IMR-90 (cell line): ENCODE data around the gene KRI1. TPM values are rescaled to one million over a fixed set of nuclear protein-coding genes. Genes with fewer than 3 reads are reported as not detected.

ENCODE experiments used
- ATAC-seq: fragments of 200-7000 bp; cut with Tn5 transposase; 2 replicates; pipeline ENCODE4 v1.9.1; 2020; ENCODE audit warnings: low read depth, mild to moderate bottlenecking, moderate library complexity
- BruUV-seq: library from RNA; stranded (reverse); fragments of 400-500 nt; replicated peaks from 2 replicates; lab custom pipeline; 2021; lab: Mats Ljungman, UMichigan
- CTCF ChIA-PET: fragments of 300-600 bp; formaldehyde crosslinking; extraction: SDS; loops from one replicate; lab custom pipeline; 2021; ENCODE audit warnings: antibody characterized with exemption; lab: Yijun Ruan, JAX
- POLR2A ChIA-PET: fragments of 300-600 bp; sonication (Branson Sonifier 250); formaldehyde crosslinking; loops from one replicate; lab custom pipeline; 2022; ENCODE audit warnings: antibody characterized with exemption; ENCODE audit not compliant: unreplicated experiment; lab: Charles Lee
- DNase-seq: peaks from one replicate; pipeline ENCODE4 v3.0.0; 2013
- H2AFZ ChIP-seq: replicated peaks from 2 replicates; pipeline ENCODE3; 2013; ENCODE audit warnings: low read length, mild to moderate bottlenecking; ENCODE audit not compliant: poor library complexity
- H2AK5ac ChIP-seq: 2 replicates; pipeline ENCODE4 v1.6.1; 2013; ENCODE audit warnings: low read depth, low read length, inconsistent platforms
- H2AK9ac ChIP-seq: replicated peaks from 2 replicates; pipeline ENCODE3; 2013; ENCODE audit warnings: mild to moderate bottlenecking, low read depth, low read length, moderate library complexity; ENCODE audit not compliant: poor library complexity
- H2BK120ac ChIP-seq: 2 replicates; pipeline ENCODE4 v1.6.1; 2013; ENCODE audit warnings: low read depth, low read length, inconsistent platforms
- H2BK15ac ChIP-seq: 3 replicates; pipeline ENCODE4 v1.6.1; 2013; ENCODE audit warnings: low read depth, low read length, inconsistent platforms
- H2BK20ac ChIP-seq: 2 replicates; pipeline ENCODE4 v1.6.1; 2013; ENCODE audit warnings: low read depth, mild to moderate bottlenecking, inconsistent platforms, low read length, moderate library complexity
- H2BK5ac ChIP-seq: 2 replicates; pipeline ENCODE4 v1.6.1; 2013; ENCODE audit warnings: mild to moderate bottlenecking, low read depth, low read length, inconsistent platforms; ENCODE audit not compliant: poor library complexity, severe bottlenecking
- H3K14ac ChIP-seq: replicated peaks from 2 replicates; pipeline ENCODE4 v1.6.1; 2013; ENCODE audit warnings: low read depth, low read length, inconsistent platforms
- H3K18ac ChIP-seq: 2 replicates; pipeline ENCODE4 v1.6.1; 2013; ENCODE audit warnings: low read depth, low read length, control low read depth
- H3K23ac ChIP-seq: 2 replicates; pipeline ENCODE4 v1.6.1; 2013; ENCODE audit warnings: low read depth, low read length, inconsistent platforms
- H3K27ac ChIP-seq: 2 replicates; pipeline ENCODE4 v1.5.1; 2013; ENCODE audit warnings: mild to moderate bottlenecking, control low read depth, low read length; ENCODE audit not compliant: insufficient read depth
- H3K27me3 ChIP-seq: 2 replicates; pipeline ENCODE4 v1.6.1; 2013; ENCODE audit warnings: low read length; ENCODE audit not compliant: control insufficient read depth, insufficient read depth
- H3K36me3 ChIP-seq: 2 replicates; pipeline ENCODE4 v1.6.1; 2013; ENCODE audit warnings: low read length, mixed read lengths; ENCODE audit not compliant: control insufficient read depth, insufficient read depth
- H3K4ac ChIP-seq: 2 replicates; pipeline ENCODE4 v1.6.1; 2013; ENCODE audit warnings: low read depth, low read length, inconsistent platforms
- H3K4me1 ChIP-seq: 2 replicates; pipeline ENCODE4 v1.6.1; 2013; ENCODE audit warnings: low read length, mixed read lengths; ENCODE audit not compliant: control insufficient read depth, insufficient read depth
- H3K4me2 ChIP-seq: 2 replicates; pipeline ENCODE4 v1.6.1; 2013; ENCODE audit warnings: low read depth, mild to moderate bottlenecking, control low read depth, low read length, moderate library complexity
- H3K4me3 ChIP-seq: 2 replicates; pipeline ENCODE4 v1.5.1; 2013; ENCODE audit warnings: low read depth, mild to moderate bottlenecking, control low read depth, low read length, moderate library complexity; ENCODE audit not compliant: insufficient read depth
- H3K56ac ChIP-seq: 2 replicates; pipeline ENCODE4 v1.6.1; 2013; ENCODE audit warnings: low read length, inconsistent platforms; ENCODE audit not compliant: insufficient read depth; ENCODE audit errors: extremely low read depth
- H3K79me1 ChIP-seq, 2 experiments: 2 replicates each; pipeline ENCODE4 v1.6.1; 2013; ENCODE audit warnings: low read length in 2 of 2, inconsistent platforms in 1 of 2, low read depth in 1 of 2
- H3K9ac ChIP-seq: 2 replicates; pipeline ENCODE4 v1.6.1; 2013; ENCODE audit warnings: low read depth, low read length, control low read depth
- H3K9me1 ChIP-seq: 2 replicates; pipeline ENCODE4 v1.6.1; 2013; ENCODE audit warnings: low read length, inconsistent platforms; ENCODE audit not compliant: insufficient read depth
- H3K9me3 ChIP-seq: 2 replicates; pipeline ENCODE4 v1.6.1; 2013; ENCODE audit warnings: low read length; ENCODE audit not compliant: control insufficient read depth, insufficient read depth
- H4K20me1 ChIP-seq: 2 replicates; pipeline ENCODE4 v1.6.1; 2013; ENCODE audit warnings: low read length, inconsistent platforms; ENCODE audit not compliant: insufficient read depth
- H4K5ac ChIP-seq: 2 replicates; pipeline ENCODE4 v1.6.1; 2013; ENCODE audit warnings: mild to moderate bottlenecking, low read depth, low read length, control low read depth
- H4K8ac ChIP-seq, 2 experiments: 2 replicates each; pipeline ENCODE4 v1.6.1; 2013; ENCODE audit warnings: low read depth in 2 of 2, low read length in 2 of 2, control low read depth in 1 of 2, inconsistent platforms in 1 of 2
- H4K91ac ChIP-seq: 2 replicates; pipeline ENCODE4 v1.6.1; 2013; ENCODE audit warnings: low read depth, low read length, inconsistent platforms; ENCODE audit not compliant: insufficient read depth
- BHLHE40 ChIP-seq: fragments of 150-350 bp; IDR thresholded peaks from 2 replicates; pipeline ENCODE4 v1.6.1; 2016; ENCODE audit warnings: mild to moderate bottlenecking, low read depth, low read length
- CEBPB ChIP-seq: IDR thresholded peaks from 2 replicates; pipeline ENCODE4 v1.6.1; 2012; ENCODE audit warnings: low read depth, low read length, improper control_type of control experiment
- CHD1 ChIP-seq: IDR thresholded peaks from 2 replicates; pipeline ENCODE4 v1.6.1; 2012; ENCODE audit warnings: low read depth, low read length, improper control_type of control experiment
- FOS ChIP-seq: fragments of 150-350 bp; IDR thresholded peaks from 2 replicates; pipeline ENCODE4 v1.6.1; 2016; ENCODE audit warnings: low read depth, low read length
- MAFK ChIP-seq: IDR thresholded peaks from 2 replicates; pipeline ENCODE4 v1.6.1; 2012; ENCODE audit warnings: low read depth, low read length, improper control_type of control experiment
- MAZ ChIP-seq: IDR thresholded peaks from 2 replicates; pipeline ENCODE4 v1.6.1; 2012; ENCODE audit warnings: low read depth, mild to moderate bottlenecking, low read length, improper control_type of control experiment, moderate library complexity, borderline replicate concordance
- MXI1 ChIP-seq: IDR thresholded peaks from 2 replicates; pipeline ENCODE4 v1.6.1; 2012; ENCODE audit warnings: low read depth, mild to moderate bottlenecking, low read length, moderate library complexity, borderline replicate concordance
- POLR2A ChIP-seq: IDR thresholded peaks from 2 replicates; pipeline ENCODE4 v1.6.1; 2012; ENCODE audit warnings: mild to moderate bottlenecking, low read depth, low read length
- RAD21 ChIP-seq: IDR thresholded peaks from 2 replicates; pipeline ENCODE4 v1.6.1; 2012; ENCODE audit warnings: low read length, improper control_type of control experiment
- SMC3 ChIP-seq: fragments of 150-350 bp; IDR thresholded peaks from 2 replicates; pipeline ENCODE4 v1.6.1; 2016; ENCODE audit warnings: low read depth, mild to moderate bottlenecking, antibody characterized with exemption, low read length, moderate library complexity
- WGBS, 2 experiments: methylation state at CpG; one replicate each; pipeline versions ENCODE4 v1.1.5 to v1.1.7; 2013; ENCODE audit warnings: missing lambda C conversion rate in 2 of 2; ENCODE audit not compliant: insufficient read length in 1 of 2; ENCODE audit errors: extremely low coverage in 2 of 2; 5-methylcytosine and 5-hydroxymethylcytosine counted together
- dilution Hi-C: fragments of 300-500 bp; cut with HindIII; formaldehyde crosslinking; loops from one replicate; pipeline ENCODE4 v1.14.3; 2018; ENCODE audit warnings: low sequenced_read_pairs; ENCODE audit not compliant: unreplicated experiment
- in situ Hi-C: fragments of 300-500 bp; cut with MboI; formaldehyde crosslinking; loops from 3 replicates; pipeline ENCODE4 v1.14.3; 2019; ENCODE audit warnings: low sequenced_read_pairs, inconsistent platforms, mixed read lengths
- intact Hi-C: fragments of 100-400 bp; cut with micrococcal nuclease; formaldehyde crosslinking; loops from 2 replicates; pipeline ENCODE4 v1.10.0; 2022
- polyA plus RNA-seq, 3 experiments: library from polyadenylated mRNA; depleted of rRNA; stranded (reverse); fragments of >200 nt; gene quantifications; 2 replicates each; pipeline ENCODE4 v1.2.3, GENCODE V29; 2012; ENCODE audit warnings: low replicate concordance in 1 of 3
- total RNA-seq: library from RNA; depleted of rRNA; stranded (reverse); fragments of >200 nt; gene quantifications from 2 replicates; pipeline ENCODE4 v1.2.3, GENCODE V29; 2012
- TF ChIP-seq, protein P1 (sequence below): conservative IDR thresholded peaks from 2 replicates; pipeline ENCODE4 v1.5.1; 2012; ENCODE audit warnings: mild to moderate bottlenecking, low read depth, low read length, improper control_type of control experiment
- TF ChIP-seq, protein P2 (sequence below): fragments of 150-350 bp; IDR thresholded peaks from 2 replicates; pipeline ENCODE4 v1.6.1; 2016; ENCODE audit warnings: low read depth, mild to moderate bottlenecking, low read length, moderate library complexity, borderline replicate concordance
- TF ChIP-seq, protein P3 (sequence below): fragments of 150-350 bp; IDR thresholded peaks from 2 replicates; pipeline ENCODE4 v1.6.1; 2017; ENCODE audit warnings: mild to moderate bottlenecking, antibody characterized with exemption, low read length, low read depth

The KRI1 gene
- total and polyA plus RNA-seq, 2 of the 4 experiments (the other 2 are of a cell fraction): 5.7 to 13.3 TPM

DNA sequence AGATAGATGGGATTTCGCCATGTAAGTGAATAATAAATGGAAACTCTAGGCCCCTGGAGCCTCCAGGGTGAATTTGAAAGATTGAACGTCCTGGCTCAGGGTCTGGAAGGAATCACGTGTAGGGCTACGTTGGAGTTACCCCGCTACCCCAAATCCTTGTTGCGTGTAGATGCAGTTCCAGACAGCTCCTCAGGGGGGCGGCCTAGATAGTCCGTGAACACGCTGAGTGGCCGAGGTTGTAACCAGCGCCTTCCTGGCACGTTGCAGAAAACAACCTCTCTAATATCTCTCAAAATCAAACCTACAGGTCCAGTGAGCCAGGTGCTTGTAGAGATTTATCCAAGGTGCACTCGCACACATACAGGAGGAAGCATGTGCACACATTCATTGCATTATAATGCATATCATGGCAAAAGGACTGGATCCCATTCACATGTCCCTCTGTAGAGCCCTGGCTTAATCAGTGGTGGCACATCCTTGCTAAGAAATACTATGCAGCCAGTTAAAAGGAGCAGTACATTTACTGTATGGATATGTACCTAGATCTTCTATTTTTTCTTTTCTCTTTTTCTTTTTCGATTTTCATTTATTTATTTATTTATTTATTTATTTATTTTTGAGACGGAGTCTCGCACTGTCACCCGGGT, 60.1 kb downstream of the KRI1 start:
- Histone ChIP-seq H3K9me1 (0 out of 2 replicates have a peak, but pooled peaks cover 3% of the 10 kb centered on the region), H2AK5ac (peak overlapping the region; percentile 8; the same call in 1 of the 2 replicates), H3K36me3 (no peaks in the 10 kb centered on the region), H2BK120ac (no peak overlapping the region), H2AFZ (peak overlapping the region; percentile 78), H2BK20ac (no peak overlapping the region), H4K8ac (peak overlapping the region in 1 of 2 experiments; percentile 62; a peak in 1 of 4 replicates), H3K79me1 (peaks cover 4 to 15% of the 10 kb centered on the region in 2 experiments; a peak in 3 of 4 replicates), H3K4me2 (no peak overlapping the region), H3K14ac (no peak overlapping the region), H3K4me1 (peaks cover 3% of the 10 kb centered on the region; the same call in 1 of the 2 replicates), H4K91ac (no peak overlapping the region), H3K18ac (no peak overlapping the region), H4K20me1 (no peaks in the 10 kb centered on the region), H3K9ac (no peak overlapping the region), H4K5ac (no peak overlapping the region), H2AK9ac (peak overlapping the region; percentile 78), H2BK15ac (no peak overlapping the region), H3K27me3 (no peaks in the 10 kb centered on the region; the same call in 1 of the 2 replicates), H3K23ac (peak overlapping the region; percentile 73), H3K9me3 (no peaks in the 10 kb centered on the region), H3K4ac (no peak overlapping the region), H2BK5ac (no peak overlapping the region), H3K4me3 (no peak overlapping the region), H3K27ac (no peak overlapping the region), H3K56ac (no peak overlapping the region)
- DNase-seq: peak; percentile 50
- intact Hi-C loops: no loop called here
- WGBS, 2 experiments: 25% methylated on average over 4 of the region's 17 CpGs; no CpG with 5 or more reads in 1 of the 2 experiments
- CTCF ChIA-PET: interaction anchor here (1.2 kb wide), 1 partner anchor 11 kb away, joined by 4 read pairs; the partner anchor contains the start of gene S1PR5
- dilution Hi-C loops: no loop called here
- no TSS peak for BruUV-seq
- no peak for TF ChIP-seq BHLHE40
- TF ChIP-seq, protein P1, sequence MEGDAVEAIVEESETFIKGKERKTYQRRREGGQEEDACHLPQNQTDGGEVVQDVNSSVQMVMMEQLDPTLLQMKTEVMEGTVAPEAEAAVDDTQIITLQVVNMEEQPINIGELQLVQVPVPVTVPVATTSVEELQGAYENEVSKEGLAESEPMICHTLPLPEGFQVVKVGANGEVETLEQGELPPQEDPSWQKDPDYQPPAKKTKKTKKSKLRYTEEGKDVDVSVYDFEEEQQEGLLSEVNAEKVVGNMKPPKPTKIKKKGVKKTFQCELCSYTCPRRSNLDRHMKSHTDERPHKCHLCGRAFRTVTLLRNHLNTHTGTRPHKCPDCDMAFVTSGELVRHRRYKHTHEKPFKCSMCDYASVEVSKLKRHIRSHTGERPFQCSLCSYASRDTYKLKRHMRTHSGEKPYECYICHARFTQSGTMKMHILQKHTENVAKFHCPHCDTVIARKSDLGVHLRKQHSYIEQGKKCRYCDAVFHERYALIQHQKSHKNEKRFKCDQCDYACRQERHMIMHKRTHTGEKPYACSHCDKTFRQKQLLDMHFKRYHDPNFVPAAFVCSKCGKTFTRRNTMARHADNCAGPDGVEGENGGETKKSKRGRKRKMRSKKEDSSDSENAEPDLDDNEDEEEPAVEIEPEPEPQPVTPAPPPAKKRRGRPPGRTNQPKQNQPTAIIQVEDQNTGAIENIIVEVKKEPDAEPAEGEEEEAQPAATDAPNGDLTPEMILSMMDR: peak; percentile 63
- TF ChIP-seq POLR2A: no peak
- no peak for TF ChIP-seq CHD1
- no peak for TF ChIP-seq MXI1
- no peak for TF ChIP-seq FOS
- TF ChIP-seq, protein P2, sequence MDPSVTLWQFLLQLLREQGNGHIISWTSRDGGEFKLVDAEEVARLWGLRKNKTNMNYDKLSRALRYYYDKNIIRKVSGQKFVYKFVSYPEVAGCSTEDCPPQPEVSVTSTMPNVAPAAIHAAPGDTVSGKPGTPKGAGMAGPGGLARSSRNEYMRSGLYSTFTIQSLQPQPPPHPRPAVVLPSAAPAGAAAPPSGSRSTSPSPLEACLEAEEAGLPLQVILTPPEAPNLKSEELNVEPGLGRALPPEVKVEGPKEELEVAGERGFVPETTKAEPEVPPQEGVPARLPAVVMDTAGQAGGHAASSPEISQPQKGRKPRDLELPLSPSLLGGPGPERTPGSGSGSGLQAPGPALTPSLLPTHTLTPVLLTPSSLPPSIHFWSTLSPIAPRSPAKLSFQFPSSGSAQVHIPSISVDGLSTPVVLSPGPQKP: no peak
- TF ChIP-seq, protein P3, sequence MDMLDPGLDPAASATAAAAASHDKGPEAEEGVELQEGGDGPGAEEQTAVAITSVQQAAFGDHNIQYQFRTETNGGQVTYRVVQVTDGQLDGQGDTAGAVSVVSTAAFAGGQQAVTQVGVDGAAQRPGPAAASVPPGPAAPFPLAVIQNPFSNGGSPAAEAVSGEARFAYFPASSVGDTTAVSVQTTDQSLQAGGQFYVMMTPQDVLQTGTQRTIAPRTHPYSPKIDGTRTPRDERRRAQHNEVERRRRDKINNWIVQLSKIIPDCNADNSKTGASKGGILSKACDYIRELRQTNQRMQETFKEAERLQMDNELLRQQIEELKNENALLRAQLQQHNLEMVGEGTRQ: peak; percentile 45; the same call in 1 of the 2 replicates
- no peak for TF ChIP-seq CEBPB
- TF ChIP-seq RAD21: peak; percentile 58
- no peak for TF ChIP-seq MAFK
- no peak for TF ChIP-seq MAZ
- TF ChIP-seq SMC3: 0 out of 2 replicates have a peak, but pooled peaks have one; percentile 31
- in situ Hi-C loops: no loop called here
- POLR2A ChIA-PET: interaction anchor here (0.6 kb wide), 1 partner anchor 60 kb away, joined by 3 read pairs; the partner anchor contains the start of gene KRI1
- no peak for ATAC-seq
